Astrocyte of the cerebellum (primary cell): ENCODE data around the gene ARMH3.

ENCODE experiments used
- DNase-seq: peaks from one replicate; pipeline ENCODE4 v3.0.0-alpha.2; 2011; ENCODE audit warnings: low read depth
- H3K4me3 ChIP-seq: 2 replicates; pipeline ENCODE4 v1.5.1; 2011; ENCODE audit warnings: mild to moderate bottlenecking, low read depth, low read length, moderate library complexity
- in situ Hi-C: cut with HindIII; loops from 2 replicates; pipeline ENCODE4 v1.10.0; 2017; ENCODE audit warnings: low sequenced_read_pairs
- TF ChIP-seq, protein P1 (sequence below): IDR thresholded peaks from 2 replicates; pipeline ENCODE4 v1.5.1; 2012; ENCODE audit warnings: low read length, low read depth, moderate library complexity, mild to moderate bottlenecking; ENCODE audit errors: missing control alignments

Gene ARMH3

DNA sequence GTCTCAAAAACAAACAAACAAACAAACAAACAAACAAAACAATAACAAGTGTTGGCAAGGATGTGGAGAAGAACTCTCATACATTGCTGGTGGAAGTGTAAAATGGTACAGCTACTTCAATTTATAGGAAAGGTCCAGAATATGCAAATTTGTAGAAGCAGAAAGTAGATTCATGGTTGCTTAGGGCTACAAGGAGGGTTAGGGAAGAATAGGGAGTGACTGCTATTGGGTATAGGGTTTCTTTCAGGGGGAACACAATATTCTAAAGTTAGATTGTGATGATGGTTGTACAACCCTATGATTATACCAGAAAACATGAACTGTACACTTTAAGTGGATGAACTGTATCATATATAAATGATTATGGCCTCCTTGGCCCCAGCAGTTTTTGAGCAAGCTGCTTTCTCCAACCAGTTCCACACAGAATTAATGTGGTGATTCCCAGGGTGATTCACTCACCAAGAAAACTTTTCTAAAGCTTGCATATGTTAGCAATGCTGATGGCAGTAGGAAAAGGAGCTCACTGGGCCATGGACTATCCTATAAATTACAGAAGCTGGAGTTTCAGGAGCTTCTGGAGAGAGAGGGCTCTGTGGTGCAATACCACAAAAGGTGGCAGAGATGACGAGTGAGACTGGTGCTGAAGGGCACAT lies 159.6 kb downstream of the ARMH3 start:
- in situ Hi-C loops, result loop anchor here (25.0 kb wide), 1 partner anchor 91 kb away; no protein-coding TSS in a partner anchor
- TF ChIP-seq, protein P1, sequence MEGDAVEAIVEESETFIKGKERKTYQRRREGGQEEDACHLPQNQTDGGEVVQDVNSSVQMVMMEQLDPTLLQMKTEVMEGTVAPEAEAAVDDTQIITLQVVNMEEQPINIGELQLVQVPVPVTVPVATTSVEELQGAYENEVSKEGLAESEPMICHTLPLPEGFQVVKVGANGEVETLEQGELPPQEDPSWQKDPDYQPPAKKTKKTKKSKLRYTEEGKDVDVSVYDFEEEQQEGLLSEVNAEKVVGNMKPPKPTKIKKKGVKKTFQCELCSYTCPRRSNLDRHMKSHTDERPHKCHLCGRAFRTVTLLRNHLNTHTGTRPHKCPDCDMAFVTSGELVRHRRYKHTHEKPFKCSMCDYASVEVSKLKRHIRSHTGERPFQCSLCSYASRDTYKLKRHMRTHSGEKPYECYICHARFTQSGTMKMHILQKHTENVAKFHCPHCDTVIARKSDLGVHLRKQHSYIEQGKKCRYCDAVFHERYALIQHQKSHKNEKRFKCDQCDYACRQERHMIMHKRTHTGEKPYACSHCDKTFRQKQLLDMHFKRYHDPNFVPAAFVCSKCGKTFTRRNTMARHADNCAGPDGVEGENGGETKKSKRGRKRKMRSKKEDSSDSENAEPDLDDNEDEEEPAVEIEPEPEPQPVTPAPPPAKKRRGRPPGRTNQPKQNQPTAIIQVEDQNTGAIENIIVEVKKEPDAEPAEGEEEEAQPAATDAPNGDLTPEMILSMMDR, result no peak
- DNase-seq, result no peak
- no peak overlapping the region for H3K4me3 ChIP-seq

DNA sequence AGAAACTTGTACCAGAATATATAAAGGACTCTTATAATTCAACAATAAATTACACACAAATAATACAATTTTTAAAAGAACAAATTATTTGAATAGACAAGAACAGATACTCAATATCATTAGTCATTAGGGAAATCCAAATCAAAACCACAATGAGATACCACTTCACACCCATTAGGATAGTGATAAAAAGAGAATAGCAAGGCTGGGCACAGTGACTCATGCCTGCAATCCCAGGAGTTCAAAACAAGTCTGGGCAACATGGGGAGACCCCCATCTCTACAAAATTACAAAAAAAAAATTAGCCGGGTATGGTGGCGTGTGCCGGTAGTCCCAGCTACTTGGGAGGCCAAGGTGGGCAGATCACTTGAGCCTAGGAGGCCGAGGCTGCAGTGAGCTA lies 160.2 kb downstream of the ARMH3 start:
- TF ChIP-seq, protein P1, result no peak
- no peak overlapping the region for H3K4me3 ChIP-seq
- in situ Hi-C loops, result loop anchor here (25.0 kb wide), 1 partner anchor 92 kb away; no protein-coding TSS in a partner anchor
- DNase-seq, result no peak

DNA sequence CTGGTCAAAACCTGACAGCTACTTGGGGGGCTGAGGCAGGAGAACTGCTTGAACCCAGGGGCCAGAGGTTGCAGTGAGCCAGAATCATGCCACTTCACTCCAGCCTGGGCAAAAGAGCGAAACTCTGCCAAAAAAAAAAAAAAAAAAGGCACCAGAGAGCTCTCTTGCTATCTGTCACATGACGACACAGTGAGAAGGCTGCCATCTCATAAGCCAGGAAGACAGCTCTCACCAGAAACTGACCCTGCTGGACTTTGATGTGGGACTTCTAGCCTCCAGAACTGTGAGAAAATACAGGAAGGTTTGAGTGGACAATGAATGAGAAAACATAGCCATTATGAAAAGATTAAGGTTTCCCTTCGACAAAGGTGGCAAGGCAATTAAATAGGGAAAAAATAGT lies 161.2 kb downstream of the ARMH3 start:
- DNase-seq, result no peak
- no peak overlapping the region for H3K4me3 ChIP-seq
- in situ Hi-C loops, result loop anchor here (25.0 kb wide), 1 partner anchor 93 kb away; no protein-coding TSS in a partner anchor
- TF ChIP-seq, protein P1, result no peak

DNA sequence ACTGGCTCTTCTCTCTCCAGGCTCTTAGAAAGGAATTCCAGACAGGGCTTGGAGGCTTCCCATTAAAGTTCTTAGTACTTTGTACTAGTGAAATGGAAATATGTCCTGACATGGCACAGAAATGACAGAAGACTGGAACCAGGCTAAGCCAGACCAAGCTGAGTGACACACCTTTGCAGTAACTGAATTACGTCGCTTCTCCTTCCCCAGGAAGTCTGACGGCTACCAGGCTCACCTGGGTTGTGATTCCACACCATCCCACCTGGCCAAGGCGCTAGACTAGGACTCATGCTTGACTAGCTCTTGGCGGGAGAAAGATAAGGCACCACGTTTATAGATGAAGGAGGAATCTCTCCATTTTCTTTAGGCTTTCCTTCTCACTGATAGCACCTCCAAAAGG lies 161.7 kb downstream of the ARMH3 start:
- DNase-seq, result no peak
- TF ChIP-seq, protein P1, result no peak
- in situ Hi-C loops, result loop anchor here (25.0 kb wide), 1 partner anchor 93 kb away; no protein-coding TSS in a partner anchor
- H3K4me3 ChIP-seq, result no peak overlapping the region

DNA sequence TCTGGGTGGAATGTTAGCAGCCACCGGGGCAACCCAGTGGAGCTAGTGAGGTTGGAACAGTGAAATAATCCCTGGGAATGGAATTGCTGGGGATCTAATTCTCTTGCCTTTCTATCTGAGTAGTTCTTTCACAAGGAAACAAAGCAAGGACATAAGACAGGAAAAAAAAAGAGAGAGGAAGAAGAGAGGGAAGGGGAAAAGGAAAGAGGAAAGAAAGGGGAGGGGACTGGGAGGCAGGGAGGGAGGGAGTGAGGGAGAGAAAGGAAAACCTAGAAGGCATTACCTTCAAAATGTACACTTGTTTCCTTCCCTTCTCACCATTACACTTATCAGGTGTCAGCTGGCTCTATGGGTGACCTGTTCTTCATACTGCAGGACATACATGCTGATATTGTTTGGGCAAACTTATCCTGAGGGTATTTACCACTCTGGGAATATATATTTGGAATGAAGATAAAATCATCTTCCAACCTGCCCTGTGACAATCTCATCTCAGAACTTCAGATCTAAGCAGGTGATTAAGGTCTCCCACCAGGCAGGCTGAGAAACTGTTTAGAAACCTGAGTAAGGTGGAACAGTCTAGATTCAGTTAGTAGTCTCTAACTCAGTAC lies 162.4 kb downstream of the ARMH3 start:
- TF ChIP-seq, protein P1, result no peak
- in situ Hi-C loops, result loop anchor here (25.0 kb wide), 1 partner anchor 94 kb away; no protein-coding TSS in a partner anchor
- H3K4me3 ChIP-seq, result no peak overlapping the region
- no peak for DNase-seq

DNA sequence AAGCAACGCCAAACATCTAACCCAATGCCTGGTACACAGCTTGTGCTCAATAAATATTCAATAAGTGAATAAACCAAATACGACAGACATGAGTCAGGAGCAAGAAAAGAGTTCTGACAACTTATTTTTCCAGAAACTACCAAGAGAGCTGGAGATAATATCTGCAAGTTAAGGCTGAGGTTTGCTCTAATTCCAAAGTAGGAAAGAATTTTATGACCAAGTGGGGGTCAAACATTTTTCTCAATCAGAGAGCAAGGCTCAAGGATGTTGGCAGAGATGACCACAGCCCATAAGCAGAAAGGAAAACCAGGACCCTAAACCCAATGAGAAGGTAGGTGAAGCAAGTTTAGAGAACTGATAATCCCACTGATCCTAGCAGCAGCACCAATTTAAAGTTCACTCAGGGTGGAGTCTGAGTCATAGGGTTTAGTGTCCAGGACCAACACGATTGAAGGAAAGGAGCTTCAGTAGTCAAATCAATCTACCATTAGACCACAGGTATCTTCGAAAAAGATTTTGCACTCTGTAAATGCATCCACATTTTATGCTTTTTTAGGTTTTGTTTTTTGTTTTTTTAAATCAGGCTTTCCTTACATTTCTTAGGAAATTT lies 163.1 kb downstream of the ARMH3 start:
- in situ Hi-C loops, result loop anchor here (25.0 kb wide), 1 partner anchor 94 kb away; no protein-coding TSS in a partner anchor
- DNase-seq, result no peak
- TF ChIP-seq, protein P1, result no peak
- H3K4me3 ChIP-seq, result no peak overlapping the region
